CD4-positive, alpha-beta T cell (primary cell): ENCODE results near the gene PIEZO1. TPM values are rescaled to one million over a fixed set of nuclear protein-coding genes. Genes with fewer than 3 reads are reported as not detected.

ENCODE experiments used
- ATAC-seq: fragments of 200-7000 bp; cut with Tn5 transposase; one replicate; pipeline ENCODE4 v1.10.0; 2022; ENCODE audit warnings: mild to moderate bottlenecking; ENCODE audit not compliant: poor library complexity
- CTCF ChIA-PET: fragments of 350-600 bp; sonication (Branson Sonifier 250); formaldehyde crosslinking; loops from one replicate; lab custom pipeline; 2021; ENCODE audit warnings: antibody characterized with exemption, inconsistent platforms; lab: Charles Lee
- POLR2A ChIA-PET: fragments of 350-600 bp; sonication (Branson Sonifier 250); formaldehyde crosslinking; loops from one replicate; lab custom pipeline; 2021; ENCODE audit warnings: antibody characterized with exemption, inconsistent platforms; lab: Charles Lee
- DNase-seq, 14 experiments: peaks; one replicate each; pipeline ENCODE4 v3.0.0-alpha.2; 2013 to 2020; ENCODE audit warnings: mixed read lengths in 2 of 14
- H3K27ac ChIP-seq, 2 donors: one replicate each; pipeline versions ENCODE4 v1.5.1 to v1.7.0; 2013; ENCODE audit warnings: low read length in 2 of 2, low read depth in 1 of 2, mild to moderate bottlenecking in 1 of 2
- H3K27me3 ChIP-seq, 2 experiments: 1 replicate in 1 of 2; 2 replicates in 1 of 2; pipeline versions ENCODE4 v1.6.1 to v1.7.0; 2013; ENCODE audit warnings: low read length in 2 of 2, control low read depth in 1 of 2, mild to moderate bottlenecking in 1 of 2, moderate library complexity in 1 of 2; ENCODE audit not compliant: insufficient read depth in 2 of 2, control insufficient read depth in 1 of 2
- H3K36me3 ChIP-seq: one replicate; pipeline ENCODE4 v1.6.1; 2013; ENCODE audit warnings: low read length, control low read depth; ENCODE audit not compliant: insufficient read depth
- H3K4me1 ChIP-seq: one replicate; pipeline ENCODE4 v1.6.1; 2013; ENCODE audit warnings: low read length, control low read depth; ENCODE audit not compliant: insufficient read depth
- H3K4me3 ChIP-seq: one replicate; pipeline ENCODE4 v1.5.1; 2013; ENCODE audit warnings: mild to moderate bottlenecking, low read length, moderate library complexity
- H3K9me3 ChIP-seq, 2 experiments: 1 replicate in 1 of 2; 2 replicates in 1 of 2; pipeline versions ENCODE4 v1.6.1 to v1.7.0; 2013; ENCODE audit warnings: low read length in 2 of 2, mild to moderate bottlenecking in 2 of 2, control low read depth in 1 of 2, moderate library complexity in 1 of 2; ENCODE audit not compliant: control insufficient read depth in 1 of 2, insufficient read depth in 1 of 2
- H3K27ac Mint-ChIP-seq: one replicate; pipeline ENCODE4 v1.8.0; 2020; ENCODE audit warnings: mixed read lengths
- H3K27me3 Mint-ChIP-seq: one replicate; pipeline ENCODE4 v1.8.0; 2021; ENCODE audit warnings: mixed read lengths
- H3K36me3 Mint-ChIP-seq: one replicate; pipeline ENCODE4 v1.8.0; 2021; ENCODE audit warnings: low read depth, mixed read lengths
- H3K4me1 Mint-ChIP-seq: one replicate; pipeline ENCODE4 v1.8.0; 2021; ENCODE audit warnings: low read depth, mixed read lengths
- H3K4me3 Mint-ChIP-seq: one replicate; pipeline ENCODE4 v1.8.0; 2020; ENCODE audit warnings: mild to moderate bottlenecking, mixed read lengths
- H3K9me3 Mint-ChIP-seq: one replicate; pipeline ENCODE4 v1.8.0; 2020; ENCODE audit warnings: mixed read lengths
- intact Hi-C, 2 experiments: fragments of 100-400 bp; cut with DNase I in 1 of 2; cut with micrococcal nuclease in 1 of 2; formaldehyde crosslinking; loops; one replicate each; pipeline versions ENCODE4 v1.15.1 to v1.9.0; 2023 to 2025; cut with DNase I, micrococcal nuclease
- total RNA-seq, 174 experiments: library from RNA in 2 of 174; stranded (reverse) in 2 of 174; gene quantifications; one replicate each; pipeline ENCODE4 v1.2.3 and lab custom pipeline; 2021 to 2026
- TF ChIP-seq, protein P1 (sequence below): fragments of 200-600 bp; IDR thresholded peaks from one replicate; pipeline ENCODE4 v1.8.0; 2022; ENCODE audit warnings: antibody characterized with exemption, mild to moderate bottlenecking

PIEZO1 gene
- total RNA-seq, 2 experiments from 2014 or later: 142 to 146 TPM

- H3K4me3 ChIP-seq: no peak overlapping the region
- Mint-ChIP-seq H3K27me3 (no peaks in the 10 kb centered on the region), H3K4me1 (peaks cover 6% of the 10 kb centered on the region), H3K36me3 (no peaks in the 10 kb centered on the region), H3K9me3 (no peaks in the 10 kb centered on the region), H3K4me3 (no peak overlapping the region), H3K27ac (no peak overlapping the region)
- peaks cover 20% of the 10 kb centered on the region for H3K36me3 ChIP-seq
- CTCF ChIA-PET: no interaction called here
- no peak for ATAC-seq
- POLR2A ChIA-PET: interaction anchor here (1.4 kb wide), 1 partner anchor 27 kb away, joined by 4 read pairs; no protein-coding TSS in a partner anchor
- H3K9me3 ChIP-seq: peaks cover 0 to 7% of the 10 kb centered on the region in 2 experiments
- H3K27me3 ChIP-seq: no peaks in the 10 kb centered on the region
- no peak overlapping the region for H3K27ac ChIP-seq
- TF ChIP-seq, protein P1, sequence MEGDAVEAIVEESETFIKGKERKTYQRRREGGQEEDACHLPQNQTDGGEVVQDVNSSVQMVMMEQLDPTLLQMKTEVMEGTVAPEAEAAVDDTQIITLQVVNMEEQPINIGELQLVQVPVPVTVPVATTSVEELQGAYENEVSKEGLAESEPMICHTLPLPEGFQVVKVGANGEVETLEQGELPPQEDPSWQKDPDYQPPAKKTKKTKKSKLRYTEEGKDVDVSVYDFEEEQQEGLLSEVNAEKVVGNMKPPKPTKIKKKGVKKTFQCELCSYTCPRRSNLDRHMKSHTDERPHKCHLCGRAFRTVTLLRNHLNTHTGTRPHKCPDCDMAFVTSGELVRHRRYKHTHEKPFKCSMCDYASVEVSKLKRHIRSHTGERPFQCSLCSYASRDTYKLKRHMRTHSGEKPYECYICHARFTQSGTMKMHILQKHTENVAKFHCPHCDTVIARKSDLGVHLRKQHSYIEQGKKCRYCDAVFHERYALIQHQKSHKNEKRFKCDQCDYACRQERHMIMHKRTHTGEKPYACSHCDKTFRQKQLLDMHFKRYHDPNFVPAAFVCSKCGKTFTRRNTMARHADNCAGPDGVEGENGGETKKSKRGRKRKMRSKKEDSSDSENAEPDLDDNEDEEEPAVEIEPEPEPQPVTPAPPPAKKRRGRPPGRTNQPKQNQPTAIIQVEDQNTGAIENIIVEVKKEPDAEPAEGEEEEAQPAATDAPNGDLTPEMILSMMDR: no peak
- no peak for DNase-seq
- peaks cover 45% of the 10 kb centered on the region for H3K4me1 ChIP-seq
- intact Hi-C loops: no loop called here
These were observed 31.4 kb downstream of the PIEZO1 start for GRCh38 chr16:88753602-88754001.

DNA sequence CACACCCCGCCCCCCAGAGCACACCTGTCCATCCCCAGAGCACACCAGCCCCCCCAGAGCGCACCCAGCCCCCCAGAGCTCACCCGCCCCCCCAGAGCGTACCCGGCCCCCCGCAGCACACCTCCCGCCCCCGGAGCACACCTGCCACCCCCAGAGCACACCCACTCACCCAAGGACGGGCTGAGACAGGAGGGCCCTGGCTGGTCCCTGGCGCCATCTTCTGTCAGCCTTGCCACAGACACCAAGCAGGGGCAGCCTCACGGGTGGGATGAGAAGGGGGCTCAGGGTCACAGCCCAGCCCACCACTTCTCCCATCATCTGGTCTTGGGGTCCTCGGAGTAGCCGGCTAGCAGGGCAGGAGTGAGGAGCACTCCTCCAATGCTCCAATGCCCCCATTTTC lies 31.8 kb downstream of the PIEZO1 start:
- no peaks in the 10 kb centered on the region for H3K9me3 Mint-ChIP-seq
- no peaks in the 10 kb centered on the region for H3K27me3 Mint-ChIP-seq
- TF ChIP-seq, protein P1: no peak
- intact Hi-C loops: no loop called here
- Histone ChIP-seq H3K9me3 (peaks cover 0 to 3% of the 10 kb centered on the region in 2 experiments), H3K27me3 (no peaks in the 10 kb centered on the region), H3K36me3 (peaks cover 24% of the 10 kb centered on the region), H3K4me1 (peaks cover 41% of the 10 kb centered on the region), H3K27ac (no peak overlapping the region), H3K4me3 (no peak overlapping the region)
- POLR2A ChIA-PET: no interaction called here
- H3K4me1 Mint-ChIP-seq: peaks cover 3% of the 10 kb centered on the region
- CTCF ChIA-PET: no interaction called here
- H3K36me3 Mint-ChIP-seq: no peaks in the 10 kb centered on the region
- H3K27ac Mint-ChIP-seq: no peak overlapping the region
- no peak for DNase-seq
- no peak overlapping the region for H3K4me3 Mint-ChIP-seq
- no peak for ATAC-seq

- Mint-ChIP-seq H3K9me3 (no peaks in the 10 kb centered on the region), H3K27ac (no peak overlapping the region), H3K36me3 (no peaks in the 10 kb centered on the region), H3K27me3 (no peaks in the 10 kb centered on the region), H3K4me3 (no peak overlapping the region), H3K4me1 (peaks cover 3% of the 10 kb centered on the region)
- H3K36me3 ChIP-seq: peaks cover 24% of the 10 kb centered on the region
- H3K27ac ChIP-seq: no peak overlapping the region
- H3K9me3 ChIP-seq: peaks cover 0 to 3% of the 10 kb centered on the region in 2 experiments
- no peak for DNase-seq
- H3K27me3 ChIP-seq: no peaks in the 10 kb centered on the region
- CTCF ChIA-PET: no interaction called here
- POLR2A ChIA-PET: no interaction called here
- intact Hi-C loops: no loop called here
- no peak overlapping the region for H3K4me3 ChIP-seq
- peaks cover 34% of the 10 kb centered on the region for H3K4me1 ChIP-seq
- no peak for ATAC-seq
- TF ChIP-seq, protein P1: no peak
These were observed 32.5 kb downstream of the PIEZO1 start for GRCh38 chr16:88752386-88753002.
